Prostate gland (tissue), 2 donors: ENCODE measurements around the gene TWSG1.

Source experiments
- POLR2A ChIP-seq: fragments of 450-650 bp; IDR thresholded peaks from one replicate; pipeline ENCODE4 v1.6.1; 2016; ENCODE audit warnings: antibody characterized with exemption, mild to moderate bottlenecking
- POLR2AphosphoS5 ChIP-seq: sonication (generic); formaldehyde crosslinking; IDR thresholded peaks from one replicate; pipeline ENCODE4 v1.6.1; 2017; ENCODE audit warnings: antibody characterized with exemption
- TF ChIP-seq, protein P1 (sequence below), 4 experiments: fragments of 200-600 bp in 2 of 4; fragments of 450-650 bp in 2 of 4; sonication (generic) in 2 of 4; IDR thresholded peaks; 1 replicate in 3 of 4; 2 replicates in 1 of 4; pipeline ENCODE4 v1.5.1; 2016 to 2019; ENCODE audit warnings: antibody characterized with exemption in 4 of 4, mild to moderate bottlenecking in 2 of 4, moderate library complexity in 2 of 4

DNA sequence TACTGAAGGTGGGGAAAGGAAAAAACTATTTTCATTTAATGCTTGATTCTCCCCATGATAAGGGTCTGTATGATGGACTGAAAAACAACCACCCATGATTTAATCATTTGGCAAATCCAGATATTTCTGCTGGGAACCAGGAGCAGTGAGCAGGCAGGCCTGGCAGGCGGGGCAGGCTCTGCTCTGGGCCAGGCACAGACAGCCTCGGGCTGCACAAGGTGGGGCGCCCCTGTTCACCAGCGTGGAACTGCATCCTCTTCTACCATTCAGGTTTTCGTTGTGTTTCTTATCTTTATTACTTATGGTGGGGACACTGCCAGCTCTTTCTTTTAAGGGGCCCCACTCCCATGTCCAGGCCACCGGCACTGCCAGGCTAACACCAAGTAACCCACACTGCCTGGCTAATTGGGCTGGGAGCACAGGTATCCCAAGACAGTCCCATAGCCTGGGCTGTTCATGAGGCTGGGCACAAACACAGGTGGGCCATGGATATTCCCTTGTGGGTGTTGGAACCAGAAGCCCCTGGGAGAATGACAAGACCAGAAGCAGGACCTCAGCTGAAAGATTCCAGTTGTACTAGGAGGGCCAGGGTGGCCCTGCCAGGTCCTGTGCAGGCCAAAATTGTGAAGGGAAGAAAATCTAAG lies 83.6 kb downstream of the TWSG1 start:
- TF ChIP-seq, protein P1, sequence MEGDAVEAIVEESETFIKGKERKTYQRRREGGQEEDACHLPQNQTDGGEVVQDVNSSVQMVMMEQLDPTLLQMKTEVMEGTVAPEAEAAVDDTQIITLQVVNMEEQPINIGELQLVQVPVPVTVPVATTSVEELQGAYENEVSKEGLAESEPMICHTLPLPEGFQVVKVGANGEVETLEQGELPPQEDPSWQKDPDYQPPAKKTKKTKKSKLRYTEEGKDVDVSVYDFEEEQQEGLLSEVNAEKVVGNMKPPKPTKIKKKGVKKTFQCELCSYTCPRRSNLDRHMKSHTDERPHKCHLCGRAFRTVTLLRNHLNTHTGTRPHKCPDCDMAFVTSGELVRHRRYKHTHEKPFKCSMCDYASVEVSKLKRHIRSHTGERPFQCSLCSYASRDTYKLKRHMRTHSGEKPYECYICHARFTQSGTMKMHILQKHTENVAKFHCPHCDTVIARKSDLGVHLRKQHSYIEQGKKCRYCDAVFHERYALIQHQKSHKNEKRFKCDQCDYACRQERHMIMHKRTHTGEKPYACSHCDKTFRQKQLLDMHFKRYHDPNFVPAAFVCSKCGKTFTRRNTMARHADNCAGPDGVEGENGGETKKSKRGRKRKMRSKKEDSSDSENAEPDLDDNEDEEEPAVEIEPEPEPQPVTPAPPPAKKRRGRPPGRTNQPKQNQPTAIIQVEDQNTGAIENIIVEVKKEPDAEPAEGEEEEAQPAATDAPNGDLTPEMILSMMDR (IDR thresholded peaks at IDR 0.05), result no peak
- TF ChIP-seq POLR2A (no peak), POLR2AphosphoS5 (no peak)
